ENCODE data around the gene ZDHHC22.
A peak's percentile ranks its signal among the peaks of the same experiment; 100 is the strongest.
"Not testable (repeated sequence)": the region's sequence is repeated elsewhere in the genome, so short reads cannot be mapped to it uniquely, and the experiment has no call there.

The ZDHHC22 gene

DNA sequence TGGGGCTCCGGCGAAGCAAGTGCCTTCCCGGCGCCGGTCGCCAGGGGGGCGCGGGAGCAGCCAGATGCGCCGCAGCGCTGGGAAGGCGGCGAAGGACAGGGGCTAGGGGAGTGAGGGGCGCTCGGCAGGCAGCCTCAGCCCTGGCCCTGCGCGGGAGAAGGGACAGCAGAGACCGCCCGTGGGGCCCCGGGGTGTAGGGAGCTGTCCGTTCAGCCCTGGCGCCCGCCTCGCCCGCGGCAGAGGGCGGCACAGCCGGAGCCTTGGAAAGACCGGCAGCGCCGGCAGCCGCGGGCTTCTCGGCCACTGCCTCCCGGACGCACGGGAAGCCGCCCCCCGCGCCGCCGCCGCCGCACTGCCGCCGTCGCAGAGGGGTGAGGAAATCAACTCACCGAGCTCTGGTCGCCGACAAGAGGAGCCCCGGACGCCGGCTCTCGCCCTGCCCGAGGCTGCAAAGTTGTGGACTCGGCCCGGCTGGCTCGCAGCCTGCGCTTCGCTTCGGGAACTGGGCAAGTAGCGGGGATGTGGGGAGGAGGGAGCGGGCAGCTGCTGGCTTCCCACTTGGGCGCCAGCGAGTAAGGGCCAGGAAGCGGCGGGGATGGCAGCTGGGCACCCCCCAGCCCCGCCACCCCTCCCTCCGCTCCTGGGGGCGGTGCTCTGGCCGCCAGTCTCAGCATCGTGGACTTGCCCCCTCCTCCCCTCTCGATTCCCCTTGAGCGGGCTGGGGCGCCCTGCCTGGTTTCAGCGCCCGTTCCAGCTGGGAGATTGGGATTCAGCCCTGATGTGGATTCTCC, at the start of gene ZDHHC22:
Gene ZDHHC22 (minus strand): TSS at position 578 of the 791 bp plus-strand sequence. CDS start 2,053 bp downstream, outside the sequence.
- DNase-seq = peak in 1 of 2 experiments; percentile 81

DNA sequence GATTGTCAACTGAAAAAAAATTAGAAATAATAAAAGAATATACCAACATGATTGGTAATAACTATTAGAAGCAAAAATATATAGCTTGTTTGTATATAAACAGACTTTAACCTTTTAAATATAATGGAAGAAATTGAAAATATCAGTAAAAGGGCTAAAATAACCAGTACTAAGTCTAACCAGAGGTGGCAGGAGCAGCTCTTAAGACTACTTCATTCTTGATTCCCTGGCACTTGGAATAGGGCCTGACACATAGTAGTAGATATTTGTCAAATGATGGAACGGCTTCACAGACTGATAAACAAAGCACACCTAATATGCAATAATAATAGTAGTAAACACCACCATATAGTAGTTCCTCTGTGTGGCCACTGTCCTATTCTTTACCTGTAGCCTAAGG, 49.4 kb upstream of the ZDHHC22 start:
- no peak for DNase-seq

DNA sequence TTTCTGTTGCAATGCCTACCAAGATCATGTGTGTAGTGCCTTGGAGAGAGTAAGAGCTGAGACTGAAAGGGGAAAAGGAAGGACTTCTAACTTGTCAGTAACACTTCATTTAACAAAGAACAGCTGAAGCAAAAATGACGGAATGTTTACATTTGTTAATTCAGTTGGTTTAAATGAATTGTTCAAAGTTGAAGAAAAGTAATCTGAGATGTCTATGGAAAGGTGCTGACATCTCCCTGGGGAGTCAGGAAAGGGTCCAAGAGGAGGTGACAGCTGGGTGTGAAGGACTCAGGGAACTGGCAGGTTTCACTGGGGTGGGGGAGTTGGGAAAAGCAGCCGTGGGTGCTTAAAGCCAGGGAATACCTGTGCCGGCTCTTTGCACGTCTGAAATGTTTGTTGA, 47.9 kb upstream of the ZDHHC22 start:
- no peak for DNase-seq

DNA sequence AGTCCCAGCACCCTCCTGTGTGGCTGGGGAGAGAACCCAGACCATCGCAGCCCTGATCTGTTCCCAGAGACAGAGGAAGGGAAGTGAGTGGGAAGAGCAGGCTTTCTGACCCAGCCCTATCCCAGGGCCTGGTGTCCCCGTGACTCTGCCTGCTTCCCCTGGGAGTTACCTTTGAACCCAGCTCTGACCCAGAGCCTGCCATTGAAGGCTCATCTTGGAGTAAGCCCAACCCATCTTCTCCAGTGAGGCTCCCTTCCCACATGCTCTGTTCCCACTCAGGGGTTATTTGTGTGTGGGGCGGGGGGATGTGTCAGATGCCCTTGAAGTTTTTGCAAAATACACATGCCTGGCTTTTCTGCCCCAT, 46.0 kb upstream of the ZDHHC22 start:
- DNase-seq = no peak

- no peak for DNase-seq
Observed at GRCh38 chr14:77186911-77187648, 45.5 kb upstream of the ZDHHC22 start.

DNA sequence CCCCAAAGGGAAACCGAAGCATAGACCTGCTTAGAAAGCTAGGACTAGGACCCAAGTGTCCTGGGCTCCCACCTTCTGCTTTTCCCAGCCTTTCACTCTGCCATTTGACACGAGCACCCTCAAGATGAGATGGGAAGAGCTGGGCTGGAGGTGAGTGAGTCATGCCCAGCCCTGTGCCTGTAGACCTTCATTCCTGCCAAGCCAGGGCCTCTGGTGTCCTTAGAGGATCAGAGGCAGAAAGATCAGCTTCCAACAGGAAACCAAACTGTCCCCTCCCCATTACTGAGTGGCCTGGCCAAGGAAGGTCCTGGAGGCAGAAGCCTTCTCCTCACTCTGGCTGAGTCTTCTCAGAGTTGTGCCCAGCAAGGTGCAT, 43.5 kb upstream of the ZDHHC22 start:
- no peak for DNase-seq

DNA sequence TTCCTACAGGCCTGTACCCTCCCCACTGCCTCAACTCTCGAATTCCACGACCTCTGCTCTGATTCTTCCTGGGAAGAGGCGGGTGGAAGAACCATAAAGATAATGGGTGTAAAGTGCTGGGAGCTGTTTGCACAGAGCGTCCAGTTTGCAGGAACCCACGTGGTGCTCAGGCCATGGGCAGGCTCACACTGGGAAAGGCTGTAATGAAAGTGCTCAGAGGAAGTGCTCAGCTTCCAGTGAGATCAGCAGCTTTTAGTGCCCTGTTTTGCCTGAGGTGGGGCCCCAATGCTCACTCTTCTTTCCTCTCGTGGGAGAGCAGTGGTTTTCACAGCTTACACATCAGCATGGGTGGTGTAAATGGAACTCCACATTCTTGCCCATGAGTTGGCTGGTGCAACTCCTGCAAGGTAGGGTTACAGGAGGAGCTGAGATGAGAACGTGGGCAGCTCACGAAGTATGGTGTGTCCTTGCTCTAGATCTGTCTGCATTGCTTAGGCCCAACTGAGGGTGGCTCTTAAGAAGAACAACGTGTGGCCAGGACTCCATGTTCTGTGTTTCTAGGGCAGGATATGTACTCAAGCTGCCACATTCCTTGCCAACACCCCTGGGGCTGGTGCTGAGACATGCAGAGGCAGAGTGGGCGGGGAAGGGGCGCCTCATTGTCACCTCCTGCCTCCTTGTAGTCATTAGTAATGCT, 43.0 kb upstream of the ZDHHC22 start:
- no peak for DNase-seq

DNA sequence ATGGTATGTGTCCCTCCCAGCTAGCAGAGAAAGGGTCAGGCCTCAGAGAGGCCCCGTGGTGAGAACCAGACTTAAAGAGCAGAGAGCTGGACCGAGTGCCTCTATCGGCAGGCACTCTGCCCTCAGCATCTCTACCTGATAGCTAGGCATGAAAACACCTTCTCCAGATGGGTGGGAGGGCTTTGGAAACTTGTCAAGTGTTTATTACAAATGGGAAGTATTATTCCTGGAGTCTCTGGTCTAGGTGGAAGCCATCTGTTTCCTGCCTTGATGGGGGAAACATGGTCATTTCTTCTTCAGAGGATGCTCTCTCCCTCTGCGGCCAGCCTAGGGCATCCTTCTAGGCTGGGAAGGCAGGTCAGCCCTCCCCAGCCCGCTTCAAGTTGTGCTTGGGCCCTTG, 42.3 kb upstream of the ZDHHC22 start:
- DNase-seq = no peak

- peak; percentile 96 to 98 for DNase-seq
Observed at GRCh38 chr14:77181603-77182437, 40.2 kb upstream of the ZDHHC22 start, which contains the start of gene TMEM63C. TMEM63C (plus strand) TSS chr14:77181798; CDS start chr14:77218814, 37,016 bp downstream.

- DNase-seq = no peak
Observed at GRCh38 chr14:77180726-77181602, 39.4 kb upstream of the ZDHHC22 start.

- no peak for DNase-seq
Observed at GRCh38 chr14:77178656-77179055, 37.1 kb upstream of the ZDHHC22 start.

- DNase-seq = no peak
Observed at GRCh38 chr14:77177702-77178101, 36.1 kb upstream of the ZDHHC22 start.

DNA sequence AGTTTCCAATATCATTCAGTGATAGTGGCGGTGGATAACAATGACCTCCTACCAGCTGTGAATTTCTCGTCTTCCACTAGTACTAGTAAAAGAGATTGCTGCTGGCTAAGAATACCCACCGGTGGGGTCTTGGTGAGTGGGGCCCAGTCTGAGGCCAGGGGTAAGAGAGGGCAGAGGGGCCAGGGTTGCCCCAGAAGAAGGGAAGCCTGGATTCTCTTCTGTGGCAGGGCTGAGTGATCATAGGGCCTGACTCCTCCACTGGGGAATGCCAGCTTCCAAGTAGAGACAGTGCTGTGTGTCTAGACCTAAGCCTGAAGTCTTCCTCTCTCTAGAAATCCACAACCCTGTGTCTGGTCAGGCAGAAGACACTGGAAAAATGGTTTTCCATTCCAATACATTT, 34.3 kb upstream of the ZDHHC22 start:
- DNase-seq = no peak

GRCh38 chr14:77173911-77174617, 32.5 kb upstream of the ZDHHC22 start:
- not testable (repeated sequence) for DNase-seq

DNA sequence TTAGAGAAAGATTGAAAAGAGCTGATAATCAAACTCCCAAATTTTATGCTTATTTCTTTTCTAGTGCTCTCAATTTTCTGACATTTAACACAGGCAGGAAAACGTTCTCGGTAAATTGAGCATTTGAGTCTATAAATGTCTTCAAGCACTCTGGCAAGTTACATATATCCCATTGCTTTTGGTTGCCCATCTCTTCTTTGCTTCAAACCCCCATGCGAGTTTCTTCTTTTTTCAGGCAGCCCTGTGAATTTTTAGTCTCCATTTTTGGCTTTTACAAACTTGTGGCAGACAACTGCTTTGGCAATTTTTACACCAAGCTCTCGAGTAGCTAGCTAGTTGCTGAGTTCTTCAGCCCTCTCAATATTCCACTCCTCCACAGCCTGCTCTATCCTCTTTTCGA, 31.3 kb upstream of the ZDHHC22 start:
- no peak for DNase-seq

- DNase-seq = no peak
Observed at GRCh38 chr14:77170045-77170444, 28.5 kb upstream of the ZDHHC22 start.

- DNase-seq = no peak
Observed at GRCh38 chr14:77161011-77161410, 19.4 kb upstream of the ZDHHC22 start.

GRCh38 chr14:77158882-77159255, 17.3 kb upstream of the ZDHHC22 start:
- no peak for DNase-seq

GRCh38 chr14:77158175-77158881, 16.7 kb upstream of the ZDHHC22 start:
- DNase-seq = peak in 1 of 2 experiments; percentile 18

DNA sequence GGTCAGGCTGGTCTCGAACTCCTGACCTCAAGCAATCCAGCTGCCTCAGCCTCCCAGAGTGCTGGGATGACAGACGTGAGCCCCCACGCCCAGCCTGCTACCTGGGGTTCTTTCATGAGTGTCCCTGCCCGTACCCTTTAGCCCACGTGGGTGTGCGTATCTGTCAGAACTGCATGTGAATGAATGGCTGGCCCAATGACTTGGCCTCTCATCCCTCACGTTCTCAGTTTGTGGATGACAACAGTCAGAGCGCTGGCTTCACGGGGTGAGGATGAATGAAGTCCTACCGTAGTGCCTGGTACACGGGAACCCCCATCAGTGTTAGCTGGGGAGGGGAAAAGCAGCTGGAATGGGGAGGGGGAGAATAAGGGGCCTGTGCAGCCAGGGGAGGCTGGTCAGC, 16.1 kb upstream of the ZDHHC22 start:
- no peak for DNase-seq

Measured in NCI-H526 (cell line).